HepG2 (cell line): Measurements from ENCODE around the gene ZNF223. TPM values are rescaled to one million over a fixed set of nuclear protein-coding genes. Genes with fewer than 3 reads are reported as not detected.
A peak's percentile ranks its signal among the peaks of the same experiment; 100 is the strongest.

Experiments
- ATAC-seq: fragments of 200-7000 bp; cut with Tn5 transposase; 3 replicates; pipeline ENCODE4 v1.9.1; 2020; ENCODE audit warnings: mild to moderate bottlenecking, moderate library complexity
- BruUV-seq: library from RNA; stranded (reverse); fragments of 400-500 nt; replicated peaks from 2 replicates; lab custom pipeline; 2021; lab: Mats Ljungman, UMichigan
- CTCF ChIA-PET: fragments of 300-600 bp; formaldehyde crosslinking; extraction: SDS; loops from one replicate; lab custom pipeline; 2021; ENCODE audit warnings: low total read pairs, inconsistent platforms, low intra/inter-chr PET ratio; lab: Yijun Ruan, JAX
- POLR2A ChIA-PET: fragments of 350-600 bp; sonication (Branson Sonifier 250); formaldehyde crosslinking; loops from one replicate; lab custom pipeline; 2020; ENCODE audit warnings: antibody characterized with exemption, inconsistent platforms; lab: Yijun Ruan, JAX
- DNase-seq: peaks from one replicate; pipeline ENCODE4 v3.0.0-alpha.2; 2015; ENCODE audit warnings: low spot score
- FAIRE-seq: peaks from 3 replicates; lab custom pipeline; 2011; peaks lifted over from hg19 to GRCh38; lab: Jason Lieb, UNC
- H2AFZ ChIP-seq: one replicate; pipeline ENCODE4 v1.6.1; 2011; ENCODE audit warnings: low read length, inconsistent platforms
- H3K27ac ChIP-seq: fragments of 300-600 bp; 3 replicates; pipeline ENCODE4 v1.8.0; 2011; ENCODE audit warnings: mixed run types, mild to moderate bottlenecking, mixed read lengths, low read length, inconsistent platforms; ENCODE audit not compliant: insufficient read depth; ENCODE audit errors: extremely low read length
- H3K27me3 ChIP-seq, 2 experiments: fragments of 200-600 bp in 1 of 2; 2 replicates in 1 of 2; 3 replicates in 1 of 2; pipeline versions ENCODE4 v1.6.0 to v1.8.0; 2011; ENCODE audit warnings: low read length in 2 of 2, mild to moderate bottlenecking in 2 of 2, moderate library complexity in 2 of 2, inconsistent platforms in 1 of 2; ENCODE audit not compliant: insufficient read depth in 2 of 2, control insufficient read depth in 1 of 2
- H3K36me3 ChIP-seq, 2 experiments: fragments of 200-600 bp in 1 of 2; replicated peaks in 1 of 2; 2 replicates in 1 of 2; 3 replicates in 1 of 2; pipeline versions ENCODE4 v1.5.1 to v1.8.0; 2011; ENCODE audit warnings: low read length in 2 of 2, inconsistent platforms in 1 of 2; ENCODE audit not compliant: insufficient read depth in 2 of 2, control insufficient read depth in 1 of 2
- H3K4me1 ChIP-seq: 2 replicates; pipeline ENCODE4 v1.5.1; 2012; ENCODE audit warnings: low read length, inconsistent platforms; ENCODE audit not compliant: insufficient read depth
- H3K4me2 ChIP-seq: 2 replicates; pipeline ENCODE4 v1.6.0; 2011; ENCODE audit warnings: low read depth, low read length, inconsistent platforms
- H3K4me3 ChIP-seq, 3 experiments: fragments of 200-600 bp in 1 of 3; sonication (generic), shearing (Covaris generic) in 1 of 3; replicated peaks in 1 of 3; 2 replicates each; pipeline ENCODE4 v1.5.1; 2011 to 2016; ENCODE audit warnings: low read length in 3 of 3, inconsistent platforms in 2 of 3, low read depth in 2 of 3, mild to moderate bottlenecking in 2 of 3, control low read depth in 1 of 3, mixed read lengths in 1 of 3; ENCODE audit not compliant: insufficient read depth in 1 of 3
- H3K79me2 ChIP-seq: one replicate; pipeline ENCODE4 v1.6.1; 2011; ENCODE audit warnings: low read length, inconsistent platforms; ENCODE audit not compliant: insufficient read depth
- H3K9ac ChIP-seq: 2 replicates; pipeline ENCODE4 v1.6.0; 2011; ENCODE audit warnings: mild to moderate bottlenecking, low read depth, low read length, inconsistent platforms; ENCODE audit not compliant: insufficient read depth
- H3K9me3 ChIP-seq: 2 replicates; pipeline ENCODE4 v1.5.1; 2012; ENCODE audit warnings: mild to moderate bottlenecking, low read length
- H4K20me1 ChIP-seq: 2 replicates; pipeline ENCODE4 v1.6.0; 2011; ENCODE audit warnings: inconsistent platforms, mild to moderate bottlenecking, low read length, moderate library complexity; ENCODE audit not compliant: insufficient read depth
- BCL3 ChIP-seq: sonication (generic); formaldehyde crosslinking; IDR thresholded peaks from 2 replicates; pipeline ENCODE4 v1.5.1; 2020; ENCODE audit warnings: mild to moderate bottlenecking, missing genetic modification reagents, moderate library complexity
- CTCF ChIP-seq: sonication (generic); formaldehyde crosslinking; IDR thresholded peaks from 2 replicates; pipeline ENCODE4 v1.5.0; 2020; ENCODE audit warnings: mild to moderate bottlenecking, missing genetic modification reagents, moderate library complexity
- EZH2 ChIP-seq: conservative IDR thresholded peaks from 2 replicates; pipeline ENCODE4 v1.6.1; 2012; ENCODE audit warnings: mild to moderate bottlenecking, low read depth, low read length, moderate library complexity
- FOXP4 ChIP-seq: sonication (generic); formaldehyde crosslinking; IDR thresholded peaks from 2 replicates; pipeline ENCODE4 v1.4.0; 2020; ENCODE audit warnings: missing genetic modification reagents
- GATAD1 ChIP-seq: IDR thresholded peaks from 2 replicates; pipeline ENCODE4 v1.6.1; 2016; ENCODE audit warnings: missing genetic modification reagents, missing compliant biosample characterization
- SP1 ChIP-seq, 2 experiments: fragments of 450-650 bp in 1 of 2; sonication (generic) in 1 of 2; formaldehyde crosslinking in 1 of 2; IDR thresholded peaks; 2 replicates each; pipeline versions ENCODE4 v1.4.0 to v1.6.1; 2016 to 2020; ENCODE audit warnings: missing genetic modification reagents in 1 of 2
- SP4 ChIP-seq: sonication (generic); formaldehyde crosslinking; IDR thresholded peaks from 2 replicates; pipeline ENCODE4 v1.8.1; 2023; ENCODE audit warnings: mild to moderate bottlenecking, missing genetic modification reagents
- ZNF501 ChIP-seq: sonication (generic); formaldehyde crosslinking; IDR thresholded peaks from 2 replicates; pipeline ENCODE4 v1.5.1; 2020; ENCODE audit warnings: mild to moderate bottlenecking, moderate library complexity, missing genetic modification reagents
- ZNF687 ChIP-seq: sonication (generic); formaldehyde crosslinking; IDR thresholded peaks from 2 replicates; pipeline ENCODE4 v1.5.1; 2020; ENCODE audit warnings: mild to moderate bottlenecking, missing genetic modification reagents, moderate library complexity
- WGBS: methylation state at CpG from one replicate; pipeline ENCODE4 v1.1.6; 2017; ENCODE audit warnings: low lambda C conversion rate; 5-methylcytosine and 5-hydroxymethylcytosine counted together
- in situ Hi-C: cut with HindIII; loops from 2 replicates; pipeline ENCODE4 v1.10.0; 2017; ENCODE audit warnings: low pct_unique_long_range_greater_than_20kb; ENCODE audit not compliant: extremely low pct_ligation_motif_present
- intact Hi-C: fragments of 100-400 bp; cut with micrococcal nuclease; formaldehyde crosslinking; loops from one replicate; pipeline ENCODE4 v1.10.0; 2022; ENCODE audit not compliant: unreplicated experiment
- polyA plus RNA-seq, 8 experiments: library from polyadenylated mRNA; depleted of rRNA in 3 of 8; stranded (reverse) in 7 of 8; unstranded in 1 of 8; fragments of >200 nt; fragmentation: Illumina TruSeq in 4 of 8; extraction: Trizol in 4 of 8; gene quantifications; 2 replicates each; pipeline versions ENCODE4 v1.2.1 to v1.2.3, GENCODE V29; 2011 to 2016; ENCODE audit warnings: low read depth in 4 of 8, missing spikeins in 1 of 8, mixed read lengths in 1 of 8; ENCODE audit not compliant: insufficient read depth in 1 of 8
- total RNA-seq, 5 experiments: library from RNA; depleted of rRNA; stranded (reverse); fragments of >200 nt; fragmentation: Illumina TruSeq; extraction: Trizol; gene quantifications; 2 replicates each; pipeline ENCODE4 v1.2.3, GENCODE V29; 2016; ENCODE audit warnings: low read depth in 1 of 5

Gene ZNF223
- total and polyA plus RNA-seq, 2 of the 13 experiments (the other 11 are each of a cell fraction or from before 2014, with no cell fraction given), result 2.0 to 4.8 TPM

GRCh38 chr19:44093931-44094765 lies 42.3 kb downstream of the ZNF223 start, which contains the start of gene ZNF224:
Gene ZNF224 (plus strand): TSS chr19:44094361. CDS start chr19:44097874, 3,513 bp downstream.
- ATAC-seq (peak; percentile 99), FAIRE-seq (peak; percentile 82), DNase-seq (peak; percentile 88)
- H3K4me1 ChIP-seq, result peaks cover 6% of the 10 kb centered on the region
- H4K20me1 ChIP-seq, result no peaks in the 10 kb centered on the region
- peak within 1 kb of the TSS; percentile 65 for H3K27ac ChIP-seq
- peak within 1 kb of the TSS; percentile 82 for H3K9ac ChIP-seq
- under 1% methylated on average over 26 of the region's 50 CpGs for WGBS
- ChIA-PET POLR2A (interaction anchor here (0.6 to 2.5 kb wide), 8 partner anchors 14 to 119 kb away, joined by 3 to 18 read pairs (median 5); partner anchors contain the start of genes ZNF223, ZNF225, ZNF226 and ZNF227), CTCF (no interaction called here)
- H3K4me3 ChIP-seq, result peak within 1 kb of the TSS; percentile 87 to 95 (median 87)
- in situ Hi-C loops (no loop called here), intact Hi-C loops (loop anchor here (1.0 to 10.0 kb wide), 3 partner anchors 22 to 109 kb away; partner anchors contain the start of genes ZNF155, ZNF226 and ZNF284)
- H3K9me3 ChIP-seq, result no peaks in the 10 kb centered on the region
- H3K36me3 ChIP-seq, result peaks cover 2 to 9% of the 10 kb centered on the region in 2 experiments; a peak in 2 of 5 replicates
- peaks cover 9% of the 10 kb centered on the region for H3K79me2 ChIP-seq
- no TSS peak for BruUV-seq
- no peaks in the 10 kb centered on the region; a peak in 1 of 5 replicates for H3K27me3 ChIP-seq
- peak within 1 kb of the TSS; percentile 94 for H3K4me2 ChIP-seq
- H2AFZ ChIP-seq, result peak within 1 kb of the TSS; percentile 99
- TF ChIP-seq GATAD1 (CRISPR knock-in tag) (peak; percentile 73; the same call in 1 of the 2 replicates), EZH2 (no peak), FOXP4 (CRISPR knock-in tag) (0 out of 2 replicates have a peak, but pooled peaks have one; percentile 21), SP4 (peak; percentile 42; the same call in 1 of the 2 replicates), SP1 (IDR thresholded peaks at IDR 0.05) (no peak), SP1 (CRISPR knock-in tag; IDR thresholded peaks at IDR 0.05) (peak; percentile 35; the same call in 1 of the 2 replicates), CTCF (CRISPR knock-in tag) (no peak), ZNF501 (CRISPR knock-in tag) (peak; percentile 90), BCL3 (CRISPR knock-in tag) (no peak), ZNF687 (peak; percentile 57)
